Stimulated activated naive CD8-positive, alpha-beta T cell treated with anti-CD3 and anti-CD28 coated beads, Interleukin-15, Interleukin-2, amounts not matched to agents 100 ng/mL and 50 ng/mL, for 24 hours (primary cell): ENCODE results near the gene SERPINA10.
"Not testable (repeated sequence)": the region's sequence is repeated elsewhere in the genome, so short reads cannot be mapped to it uniquely, and the experiment has no call there.

Experiments used
- H3K27ac Mint-ChIP-seq: one replicate; pipeline ENCODE4 v1.8.0; 2021; ENCODE audit warnings: mild to moderate bottlenecking, mixed read lengths
- H3K27me3 Mint-ChIP-seq: one replicate; pipeline ENCODE4 v1.8.0; 2021; ENCODE audit warnings: mixed read lengths
- H3K36me3 Mint-ChIP-seq: one replicate; pipeline ENCODE4 v1.8.0; 2021; ENCODE audit warnings: low read depth, mixed read lengths
- H3K4me1 Mint-ChIP-seq: one replicate; pipeline ENCODE4 v1.8.0; 2021; ENCODE audit warnings: low read depth, mixed read lengths
- H3K4me3 Mint-ChIP-seq: one replicate; pipeline ENCODE4 v1.8.0; 2021; ENCODE audit warnings: mild to moderate bottlenecking, mixed read lengths
- H3K9me3 Mint-ChIP-seq: one replicate; pipeline ENCODE4 v1.8.0; 2021; ENCODE audit warnings: mixed read lengths

SERPINA10 gene

DNA sequence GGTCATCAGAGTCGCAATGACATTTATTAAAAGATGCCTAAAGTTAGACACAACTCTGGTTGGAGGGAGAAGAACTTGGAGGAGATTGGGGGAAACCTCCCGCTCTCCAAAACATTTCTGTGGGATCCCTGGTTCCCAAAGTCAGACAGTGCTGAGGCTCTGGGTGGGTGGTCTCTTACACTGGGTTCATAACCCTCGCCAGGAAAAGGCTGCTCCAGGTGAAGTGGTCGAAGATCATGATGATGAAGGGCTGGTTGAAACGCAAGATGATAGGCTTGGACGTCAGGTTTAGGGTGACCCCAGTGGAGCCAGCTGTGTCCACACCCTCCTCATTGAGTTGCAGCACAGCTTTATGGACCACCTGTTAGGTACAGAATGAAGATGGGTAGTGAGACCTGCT is 11.2 kb upstream of the SERPINA10 start:
- H3K4me1 Mint-ChIP-seq = no peaks in the 10 kb centered on the region
- H3K27me3 Mint-ChIP-seq = peaks cover 4% of the 10 kb centered on the region
- no peak overlapping the region for H3K27ac Mint-ChIP-seq
- H3K9me3 Mint-ChIP-seq = peaks cover 15% of the 10 kb centered on the region
- H3K36me3 Mint-ChIP-seq = no peaks in the 10 kb centered on the region
- H3K4me3 Mint-ChIP-seq = no peak overlapping the region

DNA sequence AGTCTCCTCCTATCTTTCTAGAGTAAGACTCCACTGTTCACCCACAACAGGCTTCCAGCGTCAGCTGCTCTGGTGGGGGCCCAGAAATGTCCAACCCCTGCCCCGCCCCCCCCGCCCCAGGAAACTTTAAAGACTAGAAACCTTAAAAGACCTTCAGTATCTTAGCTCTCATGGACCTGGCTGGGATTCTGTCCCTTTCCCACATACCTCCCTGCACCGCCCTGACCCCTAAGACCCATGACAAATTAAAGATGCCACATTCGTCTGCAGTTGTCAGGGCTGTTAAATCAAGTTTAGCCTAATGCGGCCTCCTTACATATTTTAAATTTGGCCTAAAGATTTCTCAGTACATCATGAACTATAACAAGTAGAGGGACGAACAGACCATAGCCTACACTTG is 10.0 kb upstream of the SERPINA10 start:
- Mint-ChIP-seq H3K4me1 (no peaks in the 10 kb centered on the region), H3K9me3 (peaks cover 19% of the 10 kb centered on the region), H3K27ac (no peak overlapping the region), H3K27me3 (peaks cover 10% of the 10 kb centered on the region), H3K36me3 (no peaks in the 10 kb centered on the region), H3K4me3 (no peak overlapping the region)

DNA sequence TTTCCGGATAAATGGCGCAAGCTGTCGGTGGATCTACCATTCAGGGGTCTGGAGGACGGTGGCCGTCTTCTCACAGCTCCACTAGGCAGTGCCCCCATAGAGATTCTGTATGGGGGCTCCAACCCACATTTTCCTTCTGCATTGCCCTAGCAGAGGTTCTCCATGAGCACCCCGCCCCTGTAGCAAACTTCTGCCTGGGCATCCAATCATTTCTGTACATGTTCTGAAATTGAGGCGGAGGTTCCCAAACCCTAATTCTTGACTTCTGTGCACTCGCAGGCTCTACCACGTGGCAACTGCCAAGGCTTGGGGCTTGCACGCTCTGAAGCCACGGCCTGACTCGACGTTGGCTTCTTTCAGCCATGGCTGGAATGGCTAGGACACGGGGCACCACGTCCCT is 5.1 kb upstream of the SERPINA10 start:
- Mint-ChIP-seq H3K4me3 (no peak overlapping the region), H3K36me3 (no peaks in the 10 kb centered on the region), H3K27me3 (peaks cover 19% of the 10 kb centered on the region), H3K4me1 (no peaks in the 10 kb centered on the region), H3K9me3 (peaks cover 12% of the 10 kb centered on the region), H3K27ac (no peak overlapping the region)

DNA sequence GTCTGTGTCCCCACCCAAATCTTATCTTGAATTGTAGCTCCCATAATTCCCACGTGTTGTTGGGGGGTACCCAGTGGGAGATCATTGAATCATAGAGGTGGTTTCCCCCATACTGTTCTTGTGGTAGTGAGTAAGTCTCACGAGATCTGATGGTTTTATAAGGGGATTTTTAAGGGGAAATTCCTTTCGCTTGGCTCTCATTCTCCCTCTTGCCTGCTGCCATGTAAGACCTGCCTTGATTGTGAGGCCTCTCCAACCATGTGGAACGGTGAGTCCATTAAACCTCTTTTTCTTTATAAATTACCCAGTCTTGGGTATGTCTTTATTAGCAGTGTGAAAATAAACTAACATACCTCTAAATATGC is 3.1 kb upstream of the SERPINA10 start:
- Mint-ChIP-seq H3K27me3 (peaks cover 19% of the 10 kb centered on the region), H3K9me3 (peaks cover 12% of the 10 kb centered on the region)
- H3K4me3 Mint-ChIP-seq, H3K36me3 Mint-ChIP-seq, H3K27ac Mint-ChIP-seq, H3K4me1 Mint-ChIP-seq: not testable (repeated sequence)

DNA sequence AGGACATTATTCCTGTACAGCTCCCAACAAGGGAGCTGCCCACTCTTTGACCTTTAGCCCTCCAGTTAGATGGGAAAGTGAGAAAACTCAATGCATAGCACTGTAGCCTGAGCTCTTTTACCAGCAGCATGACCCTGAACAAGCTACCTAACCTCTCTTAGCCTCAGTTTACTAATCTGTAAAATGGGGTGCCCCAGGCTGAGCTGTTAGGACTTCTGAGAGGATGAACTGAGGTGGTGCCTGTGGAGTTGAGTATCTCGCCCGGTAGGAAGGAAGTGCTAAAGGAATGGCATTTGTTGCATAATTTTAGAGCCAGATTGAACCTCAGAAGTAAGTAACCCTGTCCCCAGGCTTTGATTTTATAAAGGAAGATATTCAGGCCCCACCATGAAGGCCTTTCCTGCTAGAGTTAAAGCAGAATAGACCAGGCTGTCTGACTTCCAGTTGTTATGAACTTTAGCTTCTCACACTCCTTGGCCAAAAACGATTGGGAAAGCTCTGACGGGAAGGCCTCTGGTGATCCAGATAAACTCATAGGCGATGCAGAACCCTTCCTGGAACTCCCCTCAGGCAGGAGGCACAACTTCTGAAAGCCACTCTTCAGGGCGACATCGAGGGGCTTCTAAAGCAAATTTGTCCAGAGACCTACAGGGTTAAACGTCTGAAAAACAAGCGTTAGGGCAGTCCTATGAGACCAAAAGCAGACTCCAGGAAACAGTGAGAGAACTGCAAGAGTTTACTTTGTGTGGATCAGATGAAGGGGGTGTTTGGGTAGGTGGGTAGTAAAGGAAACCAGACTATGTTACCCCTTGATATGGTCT is 2.5 kb upstream of the SERPINA10 start:
- Mint-ChIP-seq H3K27ac (no peak overlapping the region), H3K36me3 (no peaks in the 10 kb centered on the region), H3K4me3 (no peak overlapping the region), H3K4me1 (no peaks in the 10 kb centered on the region), H3K9me3 (peaks cover 12% of the 10 kb centered on the region), H3K27me3 (peaks cover 19% of the 10 kb centered on the region)

DNA sequence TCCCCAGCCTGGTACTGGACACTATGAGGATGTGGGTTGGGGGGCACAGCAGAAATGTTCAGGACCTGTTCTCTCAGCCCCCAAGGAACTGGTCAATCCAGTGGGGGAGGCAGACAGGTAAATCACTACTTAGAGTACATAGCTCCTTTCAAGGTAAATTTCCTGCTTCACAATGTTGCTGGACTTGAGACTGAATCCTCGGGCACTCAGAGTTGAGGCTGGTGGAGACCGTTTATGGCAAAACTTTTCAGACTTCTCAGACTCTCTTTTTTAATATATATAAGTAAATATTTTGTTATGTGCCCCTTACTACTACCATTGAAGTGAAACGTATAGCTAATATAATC is 483 bp upstream of the SERPINA10 start:
- peaks cover 13% of the 10 kb centered on the region for H3K27me3 Mint-ChIP-seq
- H3K27ac Mint-ChIP-seq = no peak overlapping the region
- peaks cover 8% of the 10 kb centered on the region for H3K9me3 Mint-ChIP-seq
- H3K4me3 Mint-ChIP-seq = no peak overlapping the region
- no peaks in the 10 kb centered on the region for H3K36me3 Mint-ChIP-seq
- H3K4me1 Mint-ChIP-seq = no peaks in the 10 kb centered on the region

DNA sequence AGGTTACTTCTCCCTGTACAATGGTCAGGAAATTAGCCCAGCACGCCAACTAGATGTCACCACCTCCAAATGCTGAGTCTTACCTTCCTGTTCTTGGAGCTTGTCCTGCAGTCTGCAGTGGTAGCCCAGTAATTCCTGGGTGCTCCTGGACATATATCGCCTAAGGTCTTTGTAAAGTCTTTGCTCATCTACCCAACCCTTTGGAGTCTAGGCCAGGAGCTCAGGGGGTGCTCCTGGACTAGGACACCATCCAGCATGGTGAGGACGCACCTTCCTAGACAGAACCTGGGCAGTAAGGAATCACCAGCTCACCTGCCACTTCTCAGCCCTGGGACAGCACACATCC is 569 bp downstream of the SERPINA10 start:
- H3K27me3 Mint-ChIP-seq = peaks cover 6% of the 10 kb centered on the region
- no peaks in the 10 kb centered on the region for H3K4me1 Mint-ChIP-seq
- H3K9me3 Mint-ChIP-seq = peaks cover 11% of the 10 kb centered on the region
- no peak overlapping the region for H3K27ac Mint-ChIP-seq
- H3K4me3 Mint-ChIP-seq = no peak overlapping the region
- H3K36me3 Mint-ChIP-seq = no peaks in the 10 kb centered on the region

DNA sequence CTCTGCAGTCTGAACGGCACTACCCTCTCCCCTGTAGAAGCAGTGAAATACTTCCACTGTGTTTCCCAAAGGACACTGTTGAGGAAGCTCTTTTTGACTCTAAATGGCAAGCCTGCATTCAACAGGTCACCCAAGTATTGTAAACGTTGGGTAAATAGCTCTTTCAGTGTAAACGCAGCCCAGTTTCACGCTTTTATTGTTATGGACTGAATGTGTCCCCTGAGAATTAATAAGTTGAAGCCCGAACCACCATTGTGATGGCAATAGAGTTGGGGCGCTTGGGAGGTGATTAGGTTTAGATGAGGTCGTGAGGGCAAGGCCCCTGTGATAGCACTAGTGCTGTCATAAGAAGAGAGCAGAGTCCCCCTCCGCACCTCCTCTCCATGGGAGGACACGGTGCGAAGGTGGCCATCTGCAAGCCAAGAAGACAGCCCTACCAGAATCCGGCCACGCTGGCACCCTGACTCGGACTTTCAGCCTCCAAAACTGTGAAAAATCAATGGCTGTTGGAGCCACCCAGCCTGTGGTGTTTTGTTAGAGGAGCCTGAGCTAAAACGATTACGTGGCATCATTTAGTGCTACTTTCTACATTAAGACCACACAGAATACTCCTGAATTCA is 1.1 kb downstream of the SERPINA10 start:
- Mint-ChIP-seq H3K4me3 (no peak overlapping the region), H3K27me3 (peaks cover 6% of the 10 kb centered on the region), H3K4me1 (no peaks in the 10 kb centered on the region), H3K27ac (no peak overlapping the region), H3K9me3 (peaks cover 11% of the 10 kb centered on the region), H3K36me3 (no peaks in the 10 kb centered on the region)

DNA sequence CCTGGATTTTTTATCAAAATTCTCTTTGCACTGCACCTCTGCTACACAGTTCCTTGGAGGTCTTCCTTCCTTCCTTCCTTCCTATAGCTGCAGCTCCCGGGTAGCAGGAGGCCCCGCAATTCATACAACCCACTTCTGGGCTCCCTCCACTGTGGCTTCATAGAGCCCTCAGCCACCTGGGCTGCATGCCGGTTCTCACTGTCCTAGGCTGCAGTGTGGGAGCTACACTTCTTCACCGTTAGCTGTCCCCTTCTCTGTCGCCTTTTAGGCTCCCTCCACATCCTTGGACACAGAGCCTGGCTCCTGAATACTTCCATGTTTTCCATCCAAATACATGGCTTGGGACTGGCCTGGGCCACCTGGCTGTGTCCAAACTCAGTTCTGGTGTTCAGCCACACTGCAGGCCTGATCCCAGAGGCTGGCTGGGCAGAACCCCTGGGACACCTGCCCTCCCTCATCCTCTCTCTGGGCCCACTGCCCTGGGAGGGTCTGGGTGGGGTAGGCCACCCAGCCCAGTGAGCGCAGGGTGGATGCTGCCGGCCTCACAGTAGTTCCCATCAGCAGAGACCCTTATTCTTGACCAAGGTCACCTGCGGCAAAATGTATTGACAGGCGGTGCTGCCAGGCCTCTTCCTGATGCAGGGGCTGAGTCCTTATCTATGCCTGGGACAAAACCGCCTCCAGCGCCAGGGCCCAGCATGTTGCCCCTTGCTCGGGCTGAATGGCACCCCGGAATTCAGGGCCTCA is 1.7 kb downstream of the SERPINA10 start:
- Mint-ChIP-seq H3K4me3 (no peak overlapping the region), H3K4me1 (no peaks in the 10 kb centered on the region), H3K36me3 (no peaks in the 10 kb centered on the region), H3K27ac (no peak overlapping the region), H3K9me3 (peaks cover 6% of the 10 kb centered on the region), H3K27me3 (peaks cover 3% of the 10 kb centered on the region)

DNA sequence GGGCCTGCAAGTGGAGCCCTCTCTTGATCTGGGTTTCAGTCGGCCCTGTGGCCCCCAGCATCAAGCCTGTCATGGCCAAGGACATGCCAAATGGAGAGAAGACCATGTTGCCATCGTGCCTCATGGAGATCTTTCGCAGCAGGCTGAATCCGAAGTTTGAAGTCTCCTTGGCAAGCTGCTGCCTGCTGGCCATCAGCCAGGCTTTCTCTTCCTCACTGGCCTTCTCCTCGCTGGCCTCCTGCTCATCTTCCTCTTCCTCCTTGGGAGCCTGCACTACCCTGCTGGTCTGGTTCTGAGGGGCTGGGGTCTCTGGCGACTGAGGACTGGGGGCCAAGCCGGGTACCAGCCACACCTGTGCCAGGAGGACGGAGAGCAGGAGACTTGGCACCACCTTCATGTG is 2.9 kb downstream of the SERPINA10 start:
- Mint-ChIP-seq H3K36me3 (no peaks in the 10 kb centered on the region), H3K9me3 (peaks cover 4% of the 10 kb centered on the region), H3K27me3 (no peaks in the 10 kb centered on the region), H3K4me1 (no peaks in the 10 kb centered on the region), H3K27ac (no peak overlapping the region), H3K4me3 (no peak overlapping the region)

DNA sequence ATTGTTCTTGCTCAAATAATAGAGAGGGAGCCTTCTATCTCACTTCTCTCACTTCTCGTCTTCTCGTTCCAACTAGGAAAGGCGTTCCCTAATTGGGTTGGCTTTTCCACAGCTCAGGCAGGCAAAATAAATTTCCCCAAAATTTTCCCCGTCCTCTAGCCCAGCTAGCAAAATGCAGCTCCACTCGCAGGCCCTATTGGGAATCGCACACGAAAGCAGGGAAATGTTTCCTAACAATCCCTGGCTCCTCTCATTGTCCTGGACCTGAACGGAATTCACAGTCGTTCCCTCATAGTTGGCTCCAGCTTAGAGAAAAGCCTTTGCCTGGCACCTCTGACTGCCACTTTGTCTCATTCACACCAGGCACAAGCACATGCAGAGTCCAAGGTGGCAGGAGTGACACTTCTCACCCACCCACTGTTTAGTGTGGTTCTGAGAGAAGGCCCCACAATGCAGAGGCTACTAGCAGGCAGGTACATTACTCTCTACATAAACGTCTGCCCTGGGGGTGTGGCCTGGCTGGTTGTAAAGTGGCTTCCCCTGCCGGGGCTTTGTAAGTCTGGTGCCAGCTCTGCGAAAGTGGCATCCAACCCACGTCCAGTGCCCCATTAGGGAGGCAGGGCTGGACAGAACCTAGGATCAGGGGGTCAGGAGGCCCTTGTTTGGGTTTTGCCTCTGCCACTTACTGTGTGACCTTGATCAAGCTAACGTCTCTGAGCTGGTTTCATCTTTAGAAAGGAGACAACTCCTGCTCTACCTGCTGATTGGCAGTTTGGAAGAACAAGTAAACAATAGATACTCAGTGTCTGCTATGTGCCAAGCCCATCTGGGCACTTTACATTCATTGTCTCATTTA is 4.2 kb downstream of the SERPINA10 start:
- Mint-ChIP-seq H3K4me1 (no peaks in the 10 kb centered on the region), H3K9me3 (peaks cover 4% of the 10 kb centered on the region), H3K36me3 (no peaks in the 10 kb centered on the region), H3K27ac (no peak overlapping the region), H3K27me3 (no peaks in the 10 kb centered on the region), H3K4me3 (no peak overlapping the region)

DNA sequence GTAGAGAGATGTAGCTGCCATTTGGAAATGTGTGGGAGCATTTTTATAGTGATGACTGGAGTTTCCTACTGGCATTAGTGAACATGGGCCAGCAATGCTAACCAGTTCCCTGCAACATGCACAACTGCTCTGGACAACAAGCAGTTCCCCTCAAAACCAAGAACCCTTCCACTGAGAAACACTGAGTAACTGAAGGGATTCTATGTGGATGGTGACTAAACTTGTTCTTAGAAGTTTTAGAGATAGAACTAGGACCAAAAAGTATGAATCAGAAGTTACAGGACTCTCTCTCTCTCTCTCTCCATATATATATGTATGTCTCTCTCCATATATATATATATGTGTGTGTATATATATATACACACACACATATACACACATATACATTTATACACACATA is 7.9 kb downstream of the SERPINA10 start:
- Mint-ChIP-seq H3K36me3 (no peaks in the 10 kb centered on the region), H3K27me3 (no peaks in the 10 kb centered on the region), H3K9me3 (peaks cover 4% of the 10 kb centered on the region), H3K27ac (no peak overlapping the region), H3K4me1 (no peaks in the 10 kb centered on the region), H3K4me3 (no peak overlapping the region)

DNA sequence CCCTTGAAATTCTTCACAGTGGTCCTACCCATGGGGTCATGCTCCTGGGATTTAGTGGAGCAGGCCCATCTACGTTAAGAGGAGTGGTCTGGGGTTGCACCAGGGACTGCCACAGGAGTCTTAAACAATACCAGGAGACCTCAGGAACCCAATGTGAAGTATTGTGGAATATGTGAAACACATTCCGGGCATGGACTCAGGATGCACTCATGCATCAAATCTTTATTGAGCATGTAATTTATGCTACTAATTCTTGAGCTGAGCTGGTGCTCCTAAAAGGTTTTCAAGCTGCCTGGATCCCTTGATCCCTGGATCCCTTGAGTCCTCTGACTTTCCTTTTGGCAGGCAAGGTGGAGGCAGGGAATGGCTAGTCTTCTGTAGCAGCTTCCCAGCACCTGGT is 8.8 kb downstream of the SERPINA10 start:
- H3K9me3 Mint-ChIP-seq = peaks cover 4% of the 10 kb centered on the region
- H3K36me3 Mint-ChIP-seq = no peaks in the 10 kb centered on the region
- H3K27me3 Mint-ChIP-seq = no peaks in the 10 kb centered on the region
- no peak overlapping the region for H3K27ac Mint-ChIP-seq
- no peaks in the 10 kb centered on the region for H3K4me1 Mint-ChIP-seq
- H3K4me3 Mint-ChIP-seq = no peak overlapping the region

DNA sequence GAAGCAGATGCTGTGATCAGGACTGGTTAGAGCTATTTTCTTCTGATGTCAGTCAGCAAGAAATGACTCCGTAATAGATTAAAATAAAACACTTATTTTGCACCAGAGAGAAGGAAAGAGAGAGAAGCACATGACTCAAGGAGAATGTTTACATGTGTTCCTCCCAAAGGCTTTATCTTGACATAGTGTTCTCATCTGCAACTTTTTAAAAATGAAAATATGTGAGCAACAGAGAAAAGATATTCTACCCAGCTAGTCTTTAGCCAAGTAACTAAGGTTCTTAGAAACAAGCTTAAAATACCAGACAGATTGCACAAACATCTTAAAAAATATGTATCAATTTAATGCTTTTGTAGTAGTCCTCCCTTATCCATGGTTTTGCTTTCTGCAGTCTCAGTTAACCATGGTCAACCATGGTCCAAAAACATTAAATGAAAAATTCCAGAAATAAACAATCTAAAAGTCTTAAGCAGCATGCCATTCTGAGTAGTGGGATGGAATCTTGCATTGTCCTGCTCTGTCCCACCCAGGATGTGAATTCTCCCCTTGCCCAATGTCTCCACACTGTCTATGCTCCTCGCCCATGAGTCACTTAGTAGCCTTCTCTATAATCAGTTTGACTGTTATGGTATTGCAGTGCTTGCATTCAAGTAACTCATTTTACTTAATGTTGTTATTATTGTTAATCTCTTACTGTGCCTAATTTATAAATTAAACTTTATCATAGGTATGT is 9.9 kb downstream of the SERPINA10 start:
- no peaks in the 10 kb centered on the region for H3K4me1 Mint-ChIP-seq
- H3K4me3 Mint-ChIP-seq = no peak overlapping the region
- no peak overlapping the region for H3K27ac Mint-ChIP-seq
- H3K9me3 Mint-ChIP-seq = peaks cover 4% of the 10 kb centered on the region
- H3K36me3 Mint-ChIP-seq = no peaks in the 10 kb centered on the region
- H3K27me3 Mint-ChIP-seq = peaks cover 5% of the 10 kb centered on the region
